Measurements from ENCODE around the gene BDH1.
"Not testable (repeated sequence)": the region's sequence is repeated elsewhere in the genome, so short reads cannot be mapped to it uniquely, and the experiment has no call there.

BDH1 gene

GRCh38 chr3:197577366-197578074, 21.8 kb upstream of the BDH1 start:
- DNase-seq = no peak

DNA sequence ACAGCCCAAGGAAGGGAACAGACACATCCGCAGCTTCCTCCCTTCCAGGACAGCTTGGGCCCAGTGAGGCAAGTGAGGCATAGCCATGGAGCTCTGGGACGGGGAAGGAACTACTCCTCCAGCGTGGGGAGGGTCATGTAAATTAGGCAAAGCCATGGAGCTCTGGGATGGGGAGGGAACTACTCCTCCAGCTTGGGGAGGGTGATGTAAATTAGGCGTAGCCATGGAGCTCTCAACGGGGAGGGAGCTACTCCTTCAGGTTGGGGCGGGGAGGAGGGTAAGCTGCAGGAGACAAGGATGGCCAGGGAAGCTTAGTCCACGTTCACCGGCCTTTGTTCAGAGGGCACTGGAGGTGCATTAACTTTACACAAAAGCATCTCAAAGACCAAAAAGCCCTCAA, 21.1 kb upstream of the BDH1 start:
- DNase-seq = no peak

GRCh38 chr3:197575362-197575761, 19.6 kb upstream of the BDH1 start:
- DNase-seq = no peak

- DNase-seq = not testable (repeated sequence)
These were observed 18.7 kb upstream of the BDH1 start for GRCh38 chr3:197574396-197574991.

DNA sequence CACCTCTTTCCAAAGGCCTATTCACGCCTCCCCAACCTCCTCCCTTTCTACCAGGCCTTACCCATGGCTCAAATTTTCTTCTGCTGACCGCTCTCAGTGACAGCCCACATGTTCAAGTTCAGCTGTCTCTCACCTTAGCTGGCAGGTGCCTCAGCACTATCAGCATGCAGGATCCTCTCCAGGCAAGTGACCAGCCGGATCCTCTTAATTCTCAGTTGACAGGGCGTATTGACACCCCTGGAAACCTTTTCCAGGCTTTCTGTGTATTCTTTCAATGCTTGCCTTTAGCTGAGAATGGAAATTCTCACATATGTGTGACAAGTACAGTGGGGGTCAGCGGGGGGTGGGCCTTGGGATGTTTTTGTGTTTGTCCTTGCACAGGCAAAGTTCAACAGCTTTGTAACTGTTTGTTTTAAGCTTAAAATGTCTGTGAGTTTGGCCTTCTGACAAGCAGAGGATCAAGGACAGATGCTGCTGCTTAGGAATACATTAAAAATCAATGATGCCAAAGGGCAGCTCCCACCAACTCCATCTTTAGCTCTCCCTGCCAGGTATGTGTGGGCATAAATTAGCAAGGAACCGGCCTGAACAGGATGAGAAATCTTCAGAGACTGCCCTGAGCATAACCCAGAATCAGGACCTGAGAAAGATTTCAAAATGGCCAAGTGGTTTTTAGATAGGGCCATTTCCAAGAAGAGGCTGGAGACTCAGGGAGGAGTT, 17.4 kb upstream of the BDH1 start:
- DNase-seq = no peak

GRCh38 chr3:197571880-197572172, 16.1 kb upstream of the BDH1 start:
- DNase-seq = not testable (repeated sequence)

DNA sequence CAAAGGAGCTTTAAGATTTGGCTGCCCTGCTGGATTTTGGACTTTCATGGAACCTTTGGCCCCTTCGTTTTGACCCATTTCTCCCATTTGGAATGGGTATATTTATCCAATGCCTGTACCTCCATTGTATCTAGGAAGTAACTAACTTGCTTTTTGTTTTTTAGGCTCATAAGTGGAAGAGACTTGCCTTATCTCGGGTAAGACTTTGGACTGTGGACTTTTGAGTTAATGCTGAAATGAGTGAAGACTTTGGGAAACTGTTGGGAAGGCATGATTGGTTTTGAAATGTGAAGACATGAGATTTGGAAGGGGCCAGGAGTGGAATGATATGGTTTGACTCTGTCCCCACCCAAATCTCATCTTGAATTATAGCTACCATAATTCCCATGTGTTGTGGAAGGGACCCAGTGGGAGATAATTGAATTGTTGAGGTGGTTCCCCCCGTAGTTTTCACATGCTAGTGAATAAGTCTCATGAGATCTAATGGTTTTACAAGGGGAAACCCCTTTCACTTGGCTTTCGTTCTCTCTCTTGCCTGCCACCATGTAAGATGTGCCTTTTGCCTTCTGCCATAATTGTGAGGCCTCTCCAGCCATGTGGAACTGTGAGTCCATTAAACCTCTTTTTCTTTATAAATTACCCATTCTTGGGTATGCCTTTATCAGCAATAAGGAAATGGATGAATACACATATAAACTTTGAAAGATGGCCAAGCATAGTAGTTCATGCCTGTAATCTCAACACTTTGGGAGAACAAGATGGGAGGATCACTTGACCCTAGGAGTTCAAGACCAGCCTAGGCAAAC, 15.5 kb upstream of the BDH1 start:
- not testable (repeated sequence) for DNase-seq

- DNase-seq = not testable (repeated sequence)
These were observed 13.7 kb upstream of the BDH1 start for GRCh38 chr3:197569433-197569832.

DNA sequence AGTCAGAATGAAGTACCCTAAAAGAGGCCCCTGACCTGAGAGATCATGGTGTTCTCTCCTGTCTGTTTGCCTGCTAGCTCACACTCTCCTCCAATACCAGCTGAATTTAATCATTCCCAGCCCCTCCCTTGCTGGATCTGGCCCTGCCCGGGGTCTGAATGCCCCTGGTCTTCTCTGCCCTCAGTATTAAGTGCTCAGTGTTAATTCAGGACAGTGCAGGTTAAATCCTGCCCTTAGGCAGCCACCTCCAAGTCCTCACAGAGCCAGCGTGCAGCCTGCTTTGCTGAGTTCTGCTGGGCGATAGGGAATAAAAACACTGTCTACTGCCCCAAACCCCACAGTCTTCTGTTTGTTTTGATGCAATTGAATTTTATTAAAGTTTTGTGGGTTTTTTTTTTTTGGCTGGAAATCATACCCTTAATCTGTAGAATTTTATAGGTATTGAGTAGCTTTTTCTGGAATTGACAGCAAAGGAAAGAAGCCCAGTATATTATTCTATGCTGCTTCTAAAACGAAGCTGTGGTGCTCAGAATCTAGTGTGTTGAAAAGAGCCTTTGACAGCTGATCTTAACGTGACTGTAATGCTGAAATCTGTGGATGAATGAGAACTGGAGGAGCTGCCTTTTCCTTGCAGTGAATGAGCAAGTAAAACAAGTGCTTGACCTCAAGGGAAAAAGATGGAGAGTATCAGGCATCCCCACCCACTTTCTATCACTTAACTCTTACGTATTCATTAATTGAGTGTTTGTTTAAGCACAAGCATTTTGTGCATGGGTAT, 12.3 kb upstream of the BDH1 start:
- DNase-seq = no peak

- DNase-seq = not testable (repeated sequence)
These were observed 10.4 kb upstream of the BDH1 start for GRCh38 chr3:197566155-197566554.

- DNase-seq = no peak
These were observed 8.5 kb upstream of the BDH1 start for GRCh38 chr3:197564097-197564843.

DNA sequence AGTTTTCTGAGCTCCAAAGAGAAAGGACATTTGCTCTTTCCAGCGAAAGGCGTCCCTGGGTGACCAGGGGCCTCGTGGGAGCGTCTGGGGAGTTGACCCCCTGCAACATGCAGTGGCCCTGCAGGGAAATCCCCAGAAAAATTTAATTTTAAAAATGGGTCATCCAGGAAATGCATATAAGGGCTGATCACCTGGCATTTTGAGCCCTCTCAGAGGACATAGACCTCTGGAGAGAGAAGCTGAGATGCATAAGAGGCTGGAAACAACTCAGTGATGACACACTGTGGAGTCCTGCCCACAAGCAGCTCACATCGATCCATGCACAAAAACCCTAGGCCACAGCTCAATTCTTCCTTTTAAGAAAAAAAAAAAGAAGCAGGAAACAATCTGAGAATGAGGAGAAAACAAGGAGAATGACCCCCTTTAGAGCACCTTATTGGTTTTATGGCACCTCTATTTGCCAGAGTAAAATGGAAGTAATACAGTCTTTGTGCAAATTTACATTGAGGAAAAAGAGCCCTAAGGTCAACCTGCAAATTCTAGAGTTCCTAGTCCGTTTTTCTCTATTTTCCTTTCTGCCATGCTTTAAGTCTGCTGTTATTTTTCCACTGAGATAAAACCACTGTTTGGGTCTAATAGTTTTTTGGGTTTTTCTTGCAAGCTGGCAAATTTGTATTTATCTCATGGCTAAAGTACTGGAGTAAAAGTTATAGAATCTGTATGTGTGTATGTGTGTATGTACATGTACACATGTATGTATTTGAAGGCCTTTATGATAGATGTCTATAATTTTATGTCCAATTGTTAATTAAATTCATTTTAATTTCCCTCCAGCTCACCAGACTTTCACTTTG, 6.9 kb upstream of the BDH1 start:
- no peak for DNase-seq

- no peak for DNase-seq
These were observed 6.2 kb upstream of the BDH1 start for GRCh38 chr3:197561926-197562325.

DNA sequence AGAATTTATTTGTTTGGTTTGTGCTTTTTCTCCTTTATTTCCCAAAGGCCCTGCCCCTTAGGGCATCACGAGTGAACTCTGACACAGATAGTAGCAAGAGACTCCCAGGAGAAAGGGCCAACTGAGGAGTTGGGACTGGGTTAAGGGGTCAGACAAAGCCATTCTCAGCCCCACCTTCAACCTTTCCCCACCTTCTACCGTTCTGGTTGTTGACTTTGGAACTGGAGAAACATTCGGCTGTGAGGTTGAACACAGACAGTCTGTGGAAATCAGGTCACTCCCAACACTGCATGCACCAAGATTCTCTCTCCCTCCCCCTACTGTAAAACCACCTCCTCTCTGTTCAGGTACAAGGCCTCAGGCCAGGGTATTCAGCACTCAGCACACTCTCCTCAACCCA, 3.9 kb upstream of the BDH1 start:
- DNase-seq = no peak

DNA sequence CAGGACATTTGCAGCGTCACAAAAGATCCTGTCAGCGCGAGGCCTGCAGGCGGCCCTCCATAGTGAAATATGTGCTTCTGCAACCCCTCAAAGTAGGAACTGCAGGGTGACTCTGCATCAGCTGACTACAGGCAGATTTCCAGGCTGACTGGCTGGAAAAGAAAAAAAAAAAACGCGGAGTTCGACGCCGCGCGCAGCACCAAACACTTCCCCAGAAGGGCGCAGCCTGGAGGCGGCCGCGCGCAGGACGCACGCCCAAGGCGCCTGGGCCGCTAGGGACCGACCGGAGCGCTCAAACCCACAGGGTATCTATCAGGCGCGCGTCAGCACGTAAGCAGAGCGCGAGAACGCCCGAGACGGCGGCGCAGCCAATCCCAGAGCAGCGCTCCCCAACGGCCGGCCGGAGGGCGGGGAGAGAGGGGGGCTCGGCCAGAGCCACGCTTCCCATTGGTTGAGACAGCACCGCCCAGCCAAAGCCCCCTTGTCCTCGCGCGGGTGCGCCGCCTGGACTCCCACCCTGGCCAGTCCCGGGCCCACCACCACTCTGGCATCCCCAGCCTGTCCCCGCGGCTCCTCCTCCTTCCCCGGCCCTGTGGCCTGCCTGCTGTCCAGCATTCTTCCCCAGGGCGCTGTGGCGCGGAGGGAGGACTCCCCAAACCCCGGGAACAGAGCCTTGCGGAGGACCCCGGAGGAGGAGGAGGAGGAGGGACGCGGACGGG, 1.0 kb downstream of the BDH1 start:
- DNase-seq = peak; percentile 96

DNA sequence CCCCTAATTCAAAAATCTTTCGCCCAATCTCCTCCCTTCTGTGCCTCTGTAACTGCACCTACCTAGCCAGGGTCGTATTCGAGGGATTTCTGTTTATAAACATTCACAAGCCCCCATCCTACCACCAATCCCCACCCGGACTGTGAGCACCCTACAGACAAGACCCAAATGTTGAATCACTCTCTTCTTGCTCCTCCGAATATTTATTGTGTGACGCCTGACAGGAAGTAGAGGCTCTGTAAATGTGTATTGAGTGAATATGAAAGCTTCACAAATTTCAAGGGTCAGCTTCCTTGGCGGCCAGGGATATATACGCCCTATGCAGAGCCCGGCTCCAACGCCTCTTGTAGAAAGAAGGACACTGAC, 1.6 kb downstream of the BDH1 start:
- no peak for DNase-seq

DNA sequence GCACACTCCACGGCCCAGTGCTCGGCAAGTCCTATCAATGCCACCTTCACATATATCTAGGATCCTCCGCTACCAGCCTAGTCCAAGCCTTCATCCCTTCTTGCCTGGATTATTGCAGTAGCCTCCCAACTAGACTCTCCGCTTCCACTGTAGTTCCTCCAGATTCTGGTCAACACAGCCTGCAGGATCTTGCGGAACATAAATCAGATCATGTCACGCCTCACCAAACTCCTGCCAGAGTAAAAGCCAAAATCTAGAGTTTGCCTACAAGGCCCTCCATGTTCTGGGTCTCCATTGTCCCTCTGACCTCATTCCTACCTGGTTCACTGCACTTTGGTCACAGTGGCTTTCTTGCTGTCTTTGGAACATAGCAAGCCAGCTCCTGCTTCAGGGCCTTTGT, 3.6 kb downstream of the BDH1 start:
- DNase-seq = no peak

DNA sequence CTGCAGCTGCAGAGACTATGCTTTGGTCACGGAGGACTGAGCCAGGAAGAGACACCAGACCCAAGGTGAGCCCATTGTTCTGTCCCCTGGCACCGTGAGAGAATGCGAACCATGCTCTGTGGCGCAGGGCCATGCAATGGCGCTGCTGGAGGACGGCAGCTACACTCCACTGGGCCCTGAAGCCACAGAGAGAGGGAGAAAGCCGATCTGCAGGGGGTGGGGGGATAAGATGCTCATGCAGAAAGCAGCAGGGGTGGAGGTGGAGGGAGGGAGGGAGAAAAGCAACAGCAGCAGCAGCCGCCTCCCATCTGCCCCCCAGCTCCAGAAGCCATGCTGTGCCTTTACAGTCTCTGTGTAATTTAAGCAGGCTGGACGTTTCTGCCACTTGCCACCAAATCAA, 5.3 kb downstream of the BDH1 start:
- DNase-seq = no peak

DNA sequence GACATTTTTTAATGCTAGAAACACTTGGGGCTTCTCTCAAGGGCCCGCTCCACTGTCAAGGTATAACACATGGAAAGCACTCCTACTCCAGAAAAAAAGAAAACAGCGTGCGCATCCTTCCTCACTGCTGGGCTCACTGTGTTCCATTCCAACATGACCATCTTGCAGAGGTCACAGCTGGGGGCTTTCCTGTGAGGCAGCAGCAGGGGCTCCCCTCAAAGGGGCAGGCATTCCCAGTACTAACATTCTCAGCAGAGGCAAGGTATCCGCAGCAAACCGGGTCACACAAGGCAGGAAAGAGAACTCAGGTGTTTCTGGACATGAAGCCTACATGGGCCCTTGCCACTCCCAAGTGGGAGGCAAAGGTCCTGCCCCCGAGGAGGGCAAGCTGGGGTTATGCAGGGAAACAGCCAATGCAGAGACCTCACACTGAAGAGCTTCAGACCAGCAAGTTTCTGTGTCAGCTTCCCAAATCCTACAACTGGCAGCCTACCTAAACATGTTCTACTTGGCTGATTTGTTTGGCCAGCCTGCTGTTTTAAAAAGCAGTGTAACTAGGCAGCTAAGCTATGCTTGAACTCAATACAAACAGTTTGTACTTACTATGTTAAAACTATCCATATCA, 6.4 kb downstream of the BDH1 start:
- DNase-seq = no peak
